B cell (primary cell): ENCODE results near the gene ZSCAN10. TPM values are rescaled to one million over a fixed set of nuclear protein-coding genes. Genes with fewer than 3 reads are reported as not detected.

ENCODE experiments used
- ATAC-seq: fragments of 200-7000 bp; cut with Tn5 transposase; one replicate; pipeline ENCODE4 v1.10.0; 2021; ENCODE audit warnings: low read depth, mild to moderate bottlenecking, moderate number of reproducible peaks, moderate library complexity
- CTCF ChIA-PET: fragments of 350-600 bp; sonication (Branson Sonifier 250); formaldehyde crosslinking; loops from one replicate; lab custom pipeline; 2021; ENCODE audit warnings: antibody characterized with exemption, inconsistent platforms; lab: Charles Lee
- POLR2A ChIA-PET: fragments of 350-600 bp; sonication (Branson Sonifier 250); formaldehyde crosslinking; loops from one replicate; lab custom pipeline; 2021; ENCODE audit warnings: antibody characterized with exemption; lab: Charles Lee
- DNase-seq: peaks from one replicate; pipeline ENCODE4 v3.0.0; 2013
- H2AFZ ChIP-seq: 2 replicates; pipeline ENCODE4 v1.6.1; 2012; ENCODE audit warnings: mild to moderate bottlenecking, low read depth, low read length; ENCODE audit not compliant: insufficient read depth, poor library complexity, severe bottlenecking
- H3K27ac ChIP-seq, 2 donors: 1 replicate in 1 of 2; 2 replicates in 1 of 2; pipeline ENCODE4 v1.5.1; 2012 to 2013; ENCODE audit warnings: low read length in 2 of 2, mild to moderate bottlenecking in 2 of 2, moderate library complexity in 1 of 2
- H3K27me3 ChIP-seq, 4 experiments: fragments of 200-600 bp in 1 of 4; sonication (generic) in 1 of 4; replicated peaks in 1 of 4; 1 replicate in 2 of 4; 2 replicates in 2 of 4; pipeline versions ENCODE4 v1.6.1 to v1.7.0; 2013 to 2016; ENCODE audit warnings: low read length in 3 of 4, mild to moderate bottlenecking in 2 of 4, mixed read lengths in 1 of 4, moderate library complexity in 1 of 4; ENCODE audit not compliant: insufficient read depth in 4 of 4, control insufficient read depth in 3 of 4; ENCODE audit errors: control extremely low read depth in 1 of 4
- H3K36me3 ChIP-seq, 2 experiments: replicated peaks in 1 of 2; 1 replicate in 1 of 2; 2 replicates in 1 of 2; pipeline versions ENCODE4 v1.6.1 to v1.7.1; 2013; ENCODE audit warnings: low read length in 1 of 2; ENCODE audit not compliant: insufficient read depth in 2 of 2, control insufficient read depth in 1 of 2; ENCODE audit errors: control extremely low read depth in 1 of 2, extremely low read depth in 1 of 2
- H3K4me1 ChIP-seq, 2 donors: fragments of 200-600 bp in 1 of 2; sonication (generic) in 1 of 2; 1 replicate in 1 of 2; 2 replicates in 1 of 2; pipeline versions ENCODE4 v1.5.1 to v1.6.1; 2013 to 2017; ENCODE audit warnings: low read length in 2 of 2; ENCODE audit not compliant: control insufficient read depth in 2 of 2, insufficient read depth in 2 of 2
- H3K4me2 ChIP-seq: replicated peaks from 2 replicates; pipeline ENCODE3; 2012; ENCODE audit warnings: mild to moderate bottlenecking, low read depth, low read length; ENCODE audit not compliant: poor library complexity, severe bottlenecking
- H3K4me3 ChIP-seq, 5 experiments: fragments of 200-600 bp in 1 of 5; sonication (generic) in 1 of 5; 1 replicate in 3 of 5; 2 replicates in 2 of 5; pipeline versions ENCODE4 v1.5.1 to v1.7.0; 2011 to 2016; ENCODE audit warnings: low read length in 4 of 5, mild to moderate bottlenecking in 4 of 5, low read depth in 2 of 5, control low read depth in 1 of 5, moderate library complexity in 1 of 5; ENCODE audit not compliant: insufficient read depth in 1 of 5; ENCODE audit errors: control extremely low read depth in 1 of 5, extremely low read depth in 1 of 5
- H3K79me2 ChIP-seq: fragments of 200-600 bp; sonication (generic); one replicate; pipeline ENCODE4 v1.6.0; 2016; ENCODE audit warnings: low read length; ENCODE audit not compliant: control insufficient read depth, insufficient read depth
- H3K9ac ChIP-seq: fragments of 200-600 bp; sonication (generic); 2 replicates; pipeline ENCODE4 v1.6.1; 2017; ENCODE audit warnings: mild to moderate bottlenecking, low read length, moderate library complexity
- H3K9me3 ChIP-seq, 3 donors: one replicate each; pipeline versions ENCODE4 v1.6.1 to v1.7.1; 2013; ENCODE audit warnings: low read length in 2 of 3; ENCODE audit not compliant: control insufficient read depth in 2 of 3, insufficient read depth in 1 of 3; ENCODE audit errors: control extremely low read depth in 1 of 3
- H4K20me1 ChIP-seq: 2 replicates; pipeline ENCODE4 v1.6.0; 2012; ENCODE audit warnings: mild to moderate bottlenecking, low read length; ENCODE audit not compliant: insufficient read depth, control insufficient read depth, poor library complexity, severe bottlenecking
- H3K27ac Mint-ChIP-seq: one replicate; pipeline ENCODE4 v1.8.0; 2021; ENCODE audit warnings: mixed read lengths
- H3K27me3 Mint-ChIP-seq: one replicate; pipeline ENCODE4 v1.8.0; 2021; ENCODE audit warnings: mixed read lengths
- H3K4me1 Mint-ChIP-seq: one replicate; pipeline ENCODE4 v1.8.0; 2021; ENCODE audit warnings: mixed read lengths
- H3K4me3 Mint-ChIP-seq: one replicate; pipeline ENCODE4 v1.8.0; 2021; ENCODE audit warnings: mixed read lengths
- H3K9me3 Mint-ChIP-seq: one replicate; pipeline ENCODE4 v1.8.0; 2022; ENCODE audit warnings: mixed read lengths; ENCODE audit not compliant: insufficient read depth
- EZH2 ChIP-seq: IDR thresholded peaks from 2 replicates; pipeline ENCODE4 v1.6.1; 2012; ENCODE audit warnings: borderline replicate concordance, low read depth, mild to moderate bottlenecking, moderate library complexity, low read length; ENCODE audit not compliant: insufficient read depth, poor library complexity, severe bottlenecking
- WGBS: methylation state at CpG from one replicate; pipeline ENCODE4 v1.1.5; 2013; ENCODE audit warnings: missing lambda C conversion rate; ENCODE audit not compliant: insufficient coverage; 5-methylcytosine and 5-hydroxymethylcytosine counted together
- intact Hi-C: fragments of 100-400 bp; cut with micrococcal nuclease; formaldehyde crosslinking; loops from one replicate; pipeline ENCODE4 v1.10.0; 2022
- polyA plus RNA-seq: library from polyadenylated mRNA; depleted of rRNA; stranded (reverse); fragments of >200 nt; gene quantifications from 2 replicates; pipeline ENCODE4 v1.2.3, GENCODE V29; 2012
- small RNA-seq: library from RNA; depleted of rRNA; stranded (forward); fragments of <200 nt; gene quantifications from one replicate; pipeline ENCODE3, GENCODE V24; 2012; ENCODE audit warnings: low replicate concordance, low read depth; ENCODE audit not compliant: insufficient read length
- total RNA-seq, 2 donors: library from RNA; stranded (reverse); fragments of 120-200 nt in 1 of 2; gene quantifications; 1 replicate in 1 of 2; 2 replicates in 1 of 2; pipeline versions ENCODE4 v1.2.3 to v1.2.4, GENCODE V29; 2013 to 2022
- TF ChIP-seq, protein P1 (sequence below): fragments of 200-600 bp; IDR thresholded peaks from one replicate; pipeline ENCODE4 v1.8.0; 2022; ENCODE audit warnings: antibody characterized with exemption, mild to moderate bottlenecking

Gene ZSCAN10
- total and polyA plus RNA-seq, 2 donors (not counting 1 experiment from before 2014, with no cell fraction given), result not detected

- TF ChIP-seq, protein P1, sequence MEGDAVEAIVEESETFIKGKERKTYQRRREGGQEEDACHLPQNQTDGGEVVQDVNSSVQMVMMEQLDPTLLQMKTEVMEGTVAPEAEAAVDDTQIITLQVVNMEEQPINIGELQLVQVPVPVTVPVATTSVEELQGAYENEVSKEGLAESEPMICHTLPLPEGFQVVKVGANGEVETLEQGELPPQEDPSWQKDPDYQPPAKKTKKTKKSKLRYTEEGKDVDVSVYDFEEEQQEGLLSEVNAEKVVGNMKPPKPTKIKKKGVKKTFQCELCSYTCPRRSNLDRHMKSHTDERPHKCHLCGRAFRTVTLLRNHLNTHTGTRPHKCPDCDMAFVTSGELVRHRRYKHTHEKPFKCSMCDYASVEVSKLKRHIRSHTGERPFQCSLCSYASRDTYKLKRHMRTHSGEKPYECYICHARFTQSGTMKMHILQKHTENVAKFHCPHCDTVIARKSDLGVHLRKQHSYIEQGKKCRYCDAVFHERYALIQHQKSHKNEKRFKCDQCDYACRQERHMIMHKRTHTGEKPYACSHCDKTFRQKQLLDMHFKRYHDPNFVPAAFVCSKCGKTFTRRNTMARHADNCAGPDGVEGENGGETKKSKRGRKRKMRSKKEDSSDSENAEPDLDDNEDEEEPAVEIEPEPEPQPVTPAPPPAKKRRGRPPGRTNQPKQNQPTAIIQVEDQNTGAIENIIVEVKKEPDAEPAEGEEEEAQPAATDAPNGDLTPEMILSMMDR, result no peak
- no peak for TF ChIP-seq EZH2
- Histone ChIP-seq H3K9me3 (peaks cover 0 to 16% (median 0%) of the 10 kb centered on the region in 3 donors), H4K20me1 (peaks cover 3% of the 10 kb centered on the region), H3K4me2 (no peak overlapping the region), H3K4me3 (no peak overlapping the region), H3K9ac (no peak overlapping the region), H3K27ac (no peak overlapping the region), H3K79me2 (no peaks in the 10 kb centered on the region), H2AFZ (no peak overlapping the region), H3K4me1 (peaks cover 15 to 30% of the 10 kb centered on the region in 2 donors), H3K36me3 (no peaks in the 10 kb centered on the region), H3K27me3 (peaks cover 0 to 68% (median 39%) of the 10 kb centered on the region in 4 experiments)
- Mint-ChIP-seq H3K4me3 (no peak overlapping the region), H3K9me3 (no peaks in the 10 kb centered on the region), H3K27ac (no peak overlapping the region), H3K27me3 (peaks cover 43% of the 10 kb centered on the region), H3K4me1 (peaks cover 9% of the 10 kb centered on the region)
- DNase-seq (no peak), ATAC-seq (no peak)
- intact Hi-C loops, result no loop called here
- 86% methylated on average over 4 of the region's 5 CpGs for WGBS
- POLR2A ChIA-PET, result no interaction called here
- CTCF ChIA-PET, result interaction anchor here (1.1 to 1.8 kb wide), 2 partner anchors 11 to 91 kb away, joined by 3 to 7 read pairs; no protein-coding TSS in a partner anchor
Measured at GRCh38 chr16:3038896-3039295, 60.2 kb downstream of the ZSCAN10 start.

Small RNA genes within 50 kb of the gene (small RNA-seq; reads per million reads assigned to genes)
- gene RNU1-22P, result 0.57 reads per million

Other genes starting within 250 kb of the ZSCAN10 start
- gene PRSS22, start 241.1 kb downstream of the ZSCAN10 start, total RNA-seq, result not detected in 2 replicates
- gene PRSS22, start 241.1 kb downstream of the ZSCAN10 start, polyA plus RNA-seq, result not detected in 2 replicates
- gene FLYWCH2, start 216.1 kb downstream of the ZSCAN10 start, total RNA-seq, result 22.3 and 26.5 TPM in 2 replicates
- gene FLYWCH2, start 216.1 kb downstream of the ZSCAN10 start, polyA plus RNA-seq, result 18.7 and 24.1 TPM in 2 replicates
- 119 and 120 TPM in 2 replicates for gene FLYWCH1, start 187.4 kb downstream of the ZSCAN10 start, total RNA-seq
- 43.0 and 78.3 TPM in 2 replicates for gene FLYWCH1, start 187.4 kb downstream of the ZSCAN10 start, polyA plus RNA-seq
- gene KREMEN2, start 135.0 kb downstream of the ZSCAN10 start, total RNA-seq, result 0.17 and 0.19 TPM in 2 replicates
- 1.1 and 2.6 TPM in 2 replicates for gene KREMEN2, start 135.0 kb downstream of the ZSCAN10 start, polyA plus RNA-seq
- 1.8 and 2.6 TPM in 2 replicates for gene PAQR4, start 129.9 kb downstream of the ZSCAN10 start, total RNA-seq
- 1.8 and 2.8 TPM in 2 replicates for gene PAQR4, start 129.9 kb downstream of the ZSCAN10 start, polyA plus RNA-seq
- 0.67 and 1.0 TPM in 2 replicates for gene PKMYT1, start 118.8 kb downstream of the ZSCAN10 start, total RNA-seq
- 1.4 and 2.6 TPM in 2 replicates for gene PKMYT1, start 118.8 kb downstream of the ZSCAN10 start, polyA plus RNA-seq
- gene CLDN9, start 86.4 kb downstream of the ZSCAN10 start, total RNA-seq, result not detected in 2 replicates
- 0.04 and 0.20 TPM in 2 replicates for gene CLDN9, start 86.4 kb downstream of the ZSCAN10 start, polyA plus RNA-seq
- gene CLDN6, start 81.1 kb downstream of the ZSCAN10 start, total RNA-seq, result not detected in 2 replicates
- gene CLDN6, start 81.1 kb downstream of the ZSCAN10 start, polyA plus RNA-seq, result not detected in 2 replicates
- gene TNFRSF12A, start 78.9 kb downstream of the ZSCAN10 start, total RNA-seq, result 0.85 and 1.3 TPM in 2 replicates
- gene TNFRSF12A, start 78.9 kb downstream of the ZSCAN10 start, polyA plus RNA-seq, result 0.61 and 0.72 TPM in 2 replicates
- 17.9 and 19.1 TPM in 2 replicates for gene HCFC1R1, start 75.4 kb downstream of the ZSCAN10 start, total RNA-seq
- gene HCFC1R1, start 75.4 kb downstream of the ZSCAN10 start, polyA plus RNA-seq, result 15.3 and 24.8 TPM in 2 replicates
- 25.3 and 28.5 TPM in 2 replicates for gene THOC6, start 75.3 kb downstream of the ZSCAN10 start, total RNA-seq
- 52.2 and 63.9 TPM in 2 replicates for gene THOC6, start 75.3 kb downstream of the ZSCAN10 start, polyA plus RNA-seq
- 0.20 TPM in 1 of 2 replicates, not detected in the other for gene BICDL2, start 62.4 kb downstream of the ZSCAN10 start, total RNA-seq
- gene BICDL2, start 62.4 kb downstream of the ZSCAN10 start, polyA plus RNA-seq, result not detected in 2 replicates
- gene MMP25, start 52.7 kb downstream of the ZSCAN10 start, total RNA-seq, result 0.17 and 0.22 TPM in 2 replicates
- 0.12 and 0.40 TPM in 2 replicates for gene MMP25, start 52.7 kb downstream of the ZSCAN10 start, polyA plus RNA-seq
- gene IL32, start 33.7 kb downstream of the ZSCAN10 start, total RNA-seq, result 2.0 and 2.3 TPM in 2 replicates
- 2.0 and 15.0 TPM in 2 replicates for gene IL32, start 33.7 kb downstream of the ZSCAN10 start, polyA plus RNA-seq
- not detected in 2 replicates for gene ZNF205, start 13.3 kb upstream of the ZSCAN10 start, total RNA-seq
- gene ZNF205, start 13.3 kb upstream of the ZSCAN10 start, polyA plus RNA-seq, result not detected in 2 replicates
- 7.2 and 9.5 TPM in 2 replicates for gene ZNF213, start 35.7 kb upstream of the ZSCAN10 start, total RNA-seq
- gene ZNF213, start 35.7 kb upstream of the ZSCAN10 start, polyA plus RNA-seq, result 0.97 and 1.4 TPM in 2 replicates
- gene OR1F1, start 88.9 kb upstream of the ZSCAN10 start, total RNA-seq, result not detected in 2 replicates
- gene OR1F1, start 88.9 kb upstream of the ZSCAN10 start, polyA plus RNA-seq, result not detected in 2 replicates
- gene ZNF200, start 135.9 kb upstream of the ZSCAN10 start, total RNA-seq, result 16.1 and 20.1 TPM in 2 replicates
- 2.4 and 2.7 TPM in 2 replicates for gene ZNF200, start 135.9 kb upstream of the ZSCAN10 start, polyA plus RNA-seq
- gene MEFV, start 157.3 kb upstream of the ZSCAN10 start, total RNA-seq, result 0.10 and 0.25 TPM in 2 replicates
- gene MEFV, start 157.3 kb upstream of the ZSCAN10 start, polyA plus RNA-seq, result 0.24 and 0.29 TPM in 2 replicates
- gene ZNF263, start 184.2 kb upstream of the ZSCAN10 start, total RNA-seq, result 43.0 and 46.0 TPM in 2 replicates
- 21.4 and 24.7 TPM in 2 replicates for gene ZNF263, start 184.2 kb upstream of the ZSCAN10 start, polyA plus RNA-seq
- gene TIGD7, start 206.1 kb upstream of the ZSCAN10 start, total RNA-seq, result 12.8 and 15.7 TPM in 2 replicates
- gene TIGD7, start 206.1 kb upstream of the ZSCAN10 start, polyA plus RNA-seq, result 3.1 and 4.5 TPM in 2 replicates
- 111 and 118 TPM in 2 replicates for gene ZNF75A, start 206.2 kb upstream of the ZSCAN10 start, total RNA-seq
- gene ZNF75A, start 206.2 kb upstream of the ZSCAN10 start, polyA plus RNA-seq, result 31.4 and 33.6 TPM in 2 replicates